NCI-H2081 treated with DMSO at 0.1 percent for 48 hours (cell line): Measurements from ENCODE around the gene PNMA8A.
"Not testable (repeated sequence)": the region's sequence is repeated elsewhere in the genome, so short reads cannot be mapped to it uniquely, and the experiment has no call there.

Source experiments
- DNase-seq: peaks from one replicate; lab custom pipeline; 2025; lab: John Stamatoyannopoulos, UW

The PNMA8A gene

GRCh38 chr19:46466536-46467196 lies 4.7 kb downstream of the PNMA8A start:
- no peak for DNase-seq

- DNase-seq = no peak
Measured at GRCh38 chr19:46463516-46463915, 7.8 kb downstream of the PNMA8A start.

- no peak for DNase-seq
Measured at GRCh38 chr19:46461537-46461936, 9.8 kb downstream of the PNMA8A start.

GRCh38 chr19:46460981-46461380 lies 10.4 kb downstream of the PNMA8A start:
- DNase-seq = no peak

- DNase-seq = no peak
Measured at GRCh38 chr19:46460055-46460454, 11.3 kb downstream of the PNMA8A start.

GRCh38 chr19:46456930-46457329 lies 14.4 kb downstream of the PNMA8A start:
- DNase-seq = no peak

GRCh38 chr19:46454244-46454643 lies 17.1 kb downstream of the PNMA8A start:
- DNase-seq = no peak

- no peak for DNase-seq
Measured at GRCh38 chr19:46453661-46454060, 17.7 kb downstream of the PNMA8A start.

- DNase-seq = no peak
Measured at GRCh38 chr19:46452186-46452585, 19.2 kb downstream of the PNMA8A start.

GRCh38 chr19:46451352-46451751 lies 20.0 kb downstream of the PNMA8A start:
- DNase-seq = no peak

- no peak for DNase-seq
Measured at GRCh38 chr19:46450737-46451136, 20.6 kb downstream of the PNMA8A start.

GRCh38 chr19:46449228-46449627 lies 22.1 kb downstream of the PNMA8A start:
- DNase-seq = no peak

GRCh38 chr19:46448601-46449000 lies 22.8 kb downstream of the PNMA8A start:
- no peak for DNase-seq

GRCh38 chr19:46447824-46448223 lies 23.5 kb downstream of the PNMA8A start:
- no peak for DNase-seq

- no peak for DNase-seq
Measured at GRCh38 chr19:46447006-46447405, 24.4 kb downstream of the PNMA8A start.

GRCh38 chr19:46446021-46446420 lies 25.3 kb downstream of the PNMA8A start:
- DNase-seq = no peak

- DNase-seq = no peak
Measured at GRCh38 chr19:46442808-46443450, 28.4 kb downstream of the PNMA8A start.

GRCh38 chr19:46441866-46442265 lies 29.5 kb downstream of the PNMA8A start:
- DNase-seq = no peak

- not testable (repeated sequence) for DNase-seq
Measured at GRCh38 chr19:46435689-46436088, 35.7 kb downstream of the PNMA8A start.

GRCh38 chr19:46435009-46435408 lies 36.4 kb downstream of the PNMA8A start:
- no peak for DNase-seq

- DNase-seq = not testable (repeated sequence)
Measured at GRCh38 chr19:46433470-46433869, 37.9 kb downstream of the PNMA8A start.

GRCh38 chr19:46431824-46432223 lies 39.5 kb downstream of the PNMA8A start:
- no peak for DNase-seq

- no peak for DNase-seq
Measured at GRCh38 chr19:46429999-46430398, 41.4 kb downstream of the PNMA8A start.
